Inflammatory macrophage treated with lipopolysaccharide for 4 hours (primary cell): ENCODE results near the gene NDUFC1.
A peak's percentile ranks its signal among the peaks of the same experiment; 100 is the strongest.
"Not testable (repeated sequence)": the region's sequence is repeated elsewhere in the genome, so short reads cannot be mapped to it uniquely, and the experiment has no call there.

Source experiments
- DNase-seq: peaks from one replicate; pipeline ENCODE4 v3.0.0-alpha.2; 2020

The NDUFC1 gene

DNA sequence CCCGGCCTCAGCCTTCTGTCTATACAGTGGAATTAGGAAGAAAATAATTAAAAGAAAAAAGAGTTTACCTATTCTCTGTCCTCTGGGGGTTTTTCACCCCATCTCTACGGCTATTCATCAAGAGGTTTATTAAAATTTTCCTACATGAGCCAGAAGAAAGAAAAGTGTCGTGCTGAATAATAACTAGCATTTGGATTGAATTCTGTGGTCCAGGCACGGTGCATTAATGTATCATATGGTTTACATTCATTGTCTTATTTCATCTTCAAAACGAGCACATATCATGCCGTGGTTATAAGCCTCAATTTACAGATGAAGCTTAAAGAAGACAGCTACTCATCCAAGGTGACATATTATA is 6.4 kb downstream of the NDUFC1 start:
- no peak for DNase-seq

DNA sequence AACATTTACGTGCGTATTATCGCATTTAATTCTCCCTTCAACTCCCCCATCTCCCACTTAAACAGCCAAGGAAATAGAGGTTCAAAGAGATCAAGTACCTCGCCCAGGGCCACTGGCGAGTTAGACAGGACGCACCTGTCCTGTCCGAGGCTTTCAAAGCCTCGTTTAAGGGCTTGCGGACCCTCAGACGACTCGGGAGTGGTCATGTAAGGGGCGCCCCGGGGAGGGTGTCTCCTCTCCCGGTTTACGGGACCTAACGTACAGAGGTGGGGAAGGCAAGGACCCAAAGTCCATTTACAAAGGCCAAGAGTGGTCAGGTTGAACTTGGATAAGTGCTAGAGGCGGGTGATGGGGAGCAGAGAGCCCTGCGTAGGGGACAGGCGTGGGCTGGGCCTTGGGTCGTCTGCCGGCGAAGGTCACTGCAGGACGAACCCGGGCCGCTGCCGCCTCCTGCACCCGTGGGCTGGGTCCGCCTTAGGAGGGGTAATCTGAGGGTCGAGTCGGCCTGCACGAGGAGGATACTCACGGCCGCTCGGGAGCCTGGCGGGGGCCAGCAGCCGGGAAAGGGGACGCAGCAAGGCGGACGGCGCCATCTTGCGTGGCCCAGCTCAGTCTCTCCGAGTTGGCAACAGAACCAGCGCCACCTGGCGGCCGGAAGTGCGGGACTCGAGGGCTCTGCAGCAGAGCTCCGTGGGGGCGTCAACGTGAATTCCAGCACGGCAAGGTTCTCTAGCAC is 6.9 kb downstream of the NDUFC1 start:
- peak; percentile 95 for DNase-seq

DNA sequence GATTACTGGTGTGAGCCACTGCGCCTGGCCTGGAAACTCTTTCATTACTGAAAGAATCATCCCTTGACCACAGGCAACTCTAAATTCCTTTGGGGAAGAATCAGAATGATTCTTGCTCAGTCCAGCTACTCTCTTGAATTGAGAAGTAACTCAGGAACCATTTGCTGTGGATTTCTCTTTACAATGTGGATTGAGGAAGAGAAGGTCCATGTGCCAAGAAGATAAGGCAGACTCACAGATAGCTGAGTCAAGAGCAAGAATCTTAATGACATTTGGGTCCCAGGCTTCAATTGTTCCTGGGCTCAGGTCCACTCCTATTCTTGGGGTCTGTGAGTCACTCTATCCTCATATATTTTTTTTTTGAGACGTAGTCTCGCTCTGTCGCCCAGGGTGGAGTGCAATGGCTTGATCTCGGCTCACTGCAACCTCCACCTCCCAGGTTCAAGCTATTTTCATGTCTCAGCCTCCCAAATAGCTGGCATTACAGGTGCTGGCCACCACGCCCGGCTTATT is 16.0 kb downstream of the NDUFC1 start:
- DNase-seq, result no peak

DNA sequence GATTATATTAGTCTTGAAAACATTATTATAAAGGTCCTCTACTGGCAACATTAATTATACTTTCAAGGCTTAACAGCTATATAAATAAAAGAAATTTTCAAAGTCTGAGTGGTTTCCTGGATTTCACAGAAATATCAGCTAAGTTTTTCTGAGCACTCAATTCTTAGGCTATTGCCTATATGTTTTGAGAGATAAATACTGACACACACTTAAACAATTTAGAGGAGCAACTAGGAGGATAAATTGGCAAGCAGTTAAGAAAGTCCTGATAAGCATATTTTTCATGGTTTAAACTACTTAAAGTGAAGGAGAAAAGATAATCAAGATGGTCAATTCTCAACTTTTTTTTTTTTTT is 19.6 kb downstream of the NDUFC1 start:
- no peak for DNase-seq

DNA sequence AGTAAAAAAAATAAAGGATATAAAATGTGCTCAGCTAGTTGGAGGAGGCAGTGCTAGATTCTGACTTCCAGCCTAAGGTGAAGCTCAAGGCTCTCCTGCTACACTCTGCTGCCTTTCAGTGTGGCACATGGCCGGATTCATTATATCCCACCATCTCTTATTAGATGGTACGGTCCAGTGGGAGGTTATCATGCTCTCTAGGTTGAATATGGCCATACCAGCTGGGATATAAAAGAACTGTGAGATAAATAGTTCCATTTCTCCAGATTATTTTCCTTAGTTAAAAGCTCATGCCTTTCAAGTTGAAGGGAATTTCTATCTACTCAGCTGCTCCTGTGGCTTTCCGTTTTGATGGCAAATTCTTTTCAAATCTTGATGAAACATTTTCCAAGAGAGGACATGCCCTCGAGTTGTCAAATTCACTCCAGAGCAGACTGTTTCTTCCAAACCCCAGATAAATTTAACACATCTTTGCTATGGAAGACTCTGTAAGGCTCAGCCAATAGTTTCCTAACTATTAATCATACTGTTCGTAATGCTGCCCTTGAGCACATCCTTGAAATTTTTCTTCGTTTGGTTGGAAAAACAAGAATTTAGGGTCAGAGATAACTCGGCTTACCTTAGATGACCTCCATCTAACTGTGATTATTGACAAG is 20.1 kb downstream of the NDUFC1 start:
- no peak for DNase-seq

DNA sequence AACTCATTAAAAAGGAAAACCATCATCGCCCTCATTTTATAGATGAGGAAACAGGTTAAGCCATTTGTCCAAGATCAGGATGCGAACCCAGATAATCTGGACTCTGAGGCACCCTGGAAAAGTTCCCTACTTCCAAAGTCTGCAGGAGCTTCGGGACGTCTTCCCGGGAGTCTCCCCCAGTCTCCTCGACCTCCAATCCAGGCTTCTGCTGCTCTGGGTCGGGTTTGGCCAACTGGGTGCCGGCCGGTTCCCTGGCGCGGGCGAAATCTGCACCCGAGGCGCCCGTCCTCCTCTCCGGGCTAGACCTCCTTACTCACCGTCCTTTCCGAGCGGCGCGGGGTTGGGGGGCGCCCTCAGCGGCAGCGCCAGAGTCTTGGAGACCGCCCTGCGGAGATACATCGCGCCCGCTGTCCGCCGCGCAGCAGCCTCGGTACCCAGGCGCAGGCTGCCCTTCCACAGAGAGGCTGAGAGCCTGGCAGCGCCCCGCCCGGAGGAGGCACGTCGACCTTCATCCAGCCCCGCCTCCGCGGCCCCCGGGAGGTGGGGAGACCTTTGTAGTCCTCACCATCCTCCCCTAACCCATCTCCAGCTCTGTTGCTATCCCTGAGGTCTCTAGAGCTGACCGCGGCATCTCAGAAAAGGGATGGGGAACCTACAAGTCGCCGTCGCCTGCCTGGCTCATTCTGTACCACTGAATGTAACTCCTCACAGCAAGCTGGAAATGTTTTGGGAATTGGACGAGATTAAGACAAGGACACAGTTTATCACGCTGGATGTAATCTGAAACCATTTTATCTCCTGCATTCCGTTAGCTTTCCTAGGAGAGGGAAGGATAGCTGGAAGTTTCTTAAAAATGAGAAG is 22.3 kb downstream of the NDUFC1 start, which contains the start of gene MGARP:
Gene MGARP, minus strand, starts transcription at position 466 of the 861 bp plus-strand sequence. Its CDS starts 67 bp downstream, at position 399.
- no peak for DNase-seq

DNA sequence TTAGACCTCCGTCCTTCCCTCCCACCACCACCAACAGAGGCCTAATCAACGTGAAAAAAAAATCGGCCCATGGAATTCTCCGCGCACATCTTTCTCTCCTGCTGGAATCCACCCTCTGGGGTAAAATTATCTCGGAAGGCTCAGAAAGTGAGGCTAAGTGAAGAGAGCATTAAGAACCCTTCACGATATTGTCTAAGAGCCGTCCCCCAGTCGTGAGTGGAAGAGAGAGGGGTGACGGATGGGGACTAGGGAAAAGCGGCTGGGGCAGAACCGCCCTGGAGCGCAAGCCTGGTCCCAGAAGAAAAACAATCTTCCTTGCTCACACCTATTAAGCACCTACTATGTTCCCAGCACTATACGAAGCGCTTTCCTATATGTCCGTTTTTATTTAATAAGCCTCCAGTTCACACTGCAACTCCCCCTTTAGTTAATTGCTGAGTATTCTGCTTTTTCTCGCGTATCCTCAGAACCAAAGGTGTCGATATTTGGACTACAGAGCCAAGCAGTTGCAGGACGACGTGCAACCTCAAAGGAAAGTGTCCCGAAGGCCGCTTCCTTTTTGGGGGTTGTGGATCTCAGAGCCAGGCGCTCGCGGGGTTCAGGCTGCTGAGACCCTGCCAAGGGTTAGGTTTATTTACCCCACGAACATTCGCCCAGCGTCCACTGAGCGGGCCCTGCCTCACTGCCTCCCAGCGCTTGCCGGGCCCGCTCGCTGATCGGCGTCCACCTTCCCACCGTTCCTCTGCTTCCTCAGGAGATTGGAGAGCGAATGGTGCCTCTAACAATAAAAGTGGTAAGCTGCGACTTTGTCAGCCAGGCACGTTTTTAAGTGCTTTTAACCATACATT is 23.1 kb downstream of the NDUFC1 start:
- DNase-seq, result no peak

DNA sequence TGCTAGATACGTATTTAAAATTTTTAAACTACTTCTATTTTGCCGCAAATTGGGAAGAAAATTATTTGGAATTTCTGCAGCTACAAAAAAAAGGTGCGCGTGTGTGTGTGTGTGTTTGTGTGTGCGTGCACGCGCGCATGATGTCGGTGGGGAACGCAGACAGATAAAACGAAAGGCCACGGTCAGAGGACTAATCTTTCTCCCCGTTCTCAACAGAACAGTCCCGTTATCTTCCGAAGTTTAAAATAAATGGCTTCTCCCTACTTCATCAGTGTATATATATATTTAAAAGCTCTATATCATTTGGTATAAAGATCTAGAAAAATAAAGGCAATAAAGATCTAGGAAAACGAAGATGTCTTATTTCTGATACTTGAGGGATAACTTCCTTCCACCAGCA is 23.8 kb downstream of the NDUFC1 start:
- DNase-seq, result no peak

DNA sequence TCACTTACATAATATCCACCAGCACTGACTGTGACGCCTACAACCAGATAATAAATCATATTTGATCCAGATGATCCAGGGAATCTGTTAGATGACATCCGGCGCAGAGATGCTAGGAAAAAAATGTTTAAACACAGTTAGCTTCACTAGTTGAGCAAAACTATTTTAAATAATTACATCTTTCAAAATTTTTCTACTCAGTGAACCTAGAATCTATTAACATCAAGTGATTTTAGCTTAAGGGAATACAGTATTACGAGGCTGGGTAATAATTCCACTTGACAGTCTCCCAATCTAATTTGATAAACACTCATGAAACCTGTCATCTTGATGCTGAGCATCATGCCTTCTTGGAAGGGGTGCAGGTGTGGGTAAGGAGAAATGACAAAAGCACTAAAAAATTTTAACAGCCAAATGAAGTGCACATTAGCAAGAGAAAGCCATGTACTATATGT is 27.0 kb downstream of the NDUFC1 start:
- no peak for DNase-seq

DNA sequence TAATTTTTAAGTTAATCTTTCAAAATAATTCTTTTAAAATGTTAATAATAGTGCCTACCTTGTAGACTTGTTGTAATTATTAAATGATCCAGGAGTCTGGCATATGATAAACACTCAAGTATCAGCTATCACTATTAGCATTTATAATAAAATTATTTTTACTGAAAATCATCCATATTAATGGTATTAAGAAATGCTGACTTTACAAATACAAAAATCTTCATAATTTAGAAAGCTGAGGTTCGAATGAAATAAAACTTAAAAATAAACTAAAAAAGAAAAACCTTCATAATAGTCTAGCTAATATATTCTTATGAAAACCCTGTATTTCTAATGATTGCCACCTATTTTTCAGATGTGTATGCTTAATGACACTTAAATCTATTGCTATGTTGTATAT is 27.5 kb downstream of the NDUFC1 start:
- no peak for DNase-seq

DNA sequence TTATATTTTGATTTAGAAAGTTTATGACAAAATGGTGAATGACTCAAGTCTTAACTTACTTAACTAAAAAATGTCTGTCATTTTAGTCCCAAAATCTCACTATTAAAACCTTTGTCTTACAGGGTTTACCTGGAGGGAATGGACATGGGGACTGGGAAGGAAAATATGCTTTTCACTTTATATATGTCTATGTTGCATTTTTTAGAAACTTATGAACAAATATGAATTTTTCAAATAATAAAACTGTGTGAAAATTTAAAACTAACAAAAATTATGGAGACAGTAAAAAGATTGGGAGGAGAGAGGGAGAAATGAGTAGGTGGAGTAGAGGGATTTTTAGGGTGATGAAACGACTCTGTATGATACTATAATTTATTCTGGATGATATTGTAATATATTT is 28.4 kb downstream of the NDUFC1 start:
- DNase-seq, result no peak

DNA sequence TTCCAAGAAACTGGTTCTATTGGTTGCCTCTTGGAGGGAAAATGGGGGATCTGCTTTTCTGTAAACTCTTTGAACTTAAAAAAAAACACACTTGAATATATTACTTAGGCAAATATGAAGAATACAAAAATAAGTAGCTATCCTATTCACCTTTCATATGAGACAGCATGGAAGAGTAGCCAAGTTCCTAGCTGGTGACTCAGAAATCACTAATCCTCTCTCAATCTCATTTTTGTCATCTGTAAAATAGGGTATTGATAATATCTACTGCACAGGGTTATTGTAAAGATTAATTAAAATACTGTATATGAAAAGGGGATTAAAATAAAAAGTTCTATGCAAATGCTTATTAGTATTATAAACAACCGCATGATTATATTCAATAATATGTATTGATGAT is 35.0 kb downstream of the NDUFC1 start:
- no peak for DNase-seq

DNA sequence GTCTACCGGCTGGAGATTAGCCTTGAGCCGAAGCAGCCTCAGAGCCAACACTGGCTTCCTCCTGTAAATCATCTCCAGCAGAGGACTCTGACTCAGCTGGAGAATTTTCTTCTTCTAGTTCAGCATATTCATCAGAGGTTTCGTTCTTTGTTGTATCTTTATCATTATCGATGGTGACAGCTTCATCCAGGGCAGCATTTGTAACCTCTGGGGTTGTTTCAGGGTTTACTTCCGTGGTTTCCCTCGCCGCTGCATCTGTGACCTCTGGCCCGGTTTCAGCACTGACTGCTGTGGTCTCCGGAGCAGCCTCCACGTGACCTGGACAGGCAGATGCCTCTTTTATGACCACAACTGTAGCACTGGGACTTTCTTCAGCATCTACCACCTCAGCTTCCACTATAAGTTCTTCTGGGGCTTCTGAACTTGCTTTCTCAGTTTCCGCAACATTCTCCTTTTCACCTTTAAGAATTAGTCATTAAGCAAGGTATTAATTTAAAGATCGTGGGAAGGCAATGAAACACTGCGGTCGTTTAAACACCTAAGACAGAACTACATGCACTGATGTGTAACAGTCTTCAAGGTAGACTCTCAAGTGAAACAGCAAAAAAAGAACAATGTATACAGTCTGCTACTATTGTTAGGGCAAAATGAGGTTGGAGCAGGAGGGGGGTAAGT is 35.6 kb downstream of the NDUFC1 start:
- DNase-seq, result peak; percentile 78

DNA sequence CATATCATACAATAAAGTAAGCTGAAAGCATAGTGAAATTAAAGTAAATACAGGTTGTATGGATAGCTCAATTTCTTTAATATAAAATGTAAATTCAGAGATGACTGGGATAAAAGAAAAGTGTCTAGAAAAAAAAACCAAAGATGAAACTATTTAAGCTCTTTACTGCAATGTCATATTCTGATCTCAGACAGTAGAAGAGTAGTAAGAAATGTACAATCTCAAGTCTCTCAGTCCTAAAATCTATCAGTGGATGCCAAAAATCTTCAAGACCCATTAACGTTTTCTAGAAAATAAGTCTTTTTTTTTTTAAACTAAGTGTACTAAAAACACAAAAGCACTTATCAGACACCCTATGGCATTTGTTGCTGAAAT is 36.1 kb downstream of the NDUFC1 start:
- DNase-seq, result no peak

DNA sequence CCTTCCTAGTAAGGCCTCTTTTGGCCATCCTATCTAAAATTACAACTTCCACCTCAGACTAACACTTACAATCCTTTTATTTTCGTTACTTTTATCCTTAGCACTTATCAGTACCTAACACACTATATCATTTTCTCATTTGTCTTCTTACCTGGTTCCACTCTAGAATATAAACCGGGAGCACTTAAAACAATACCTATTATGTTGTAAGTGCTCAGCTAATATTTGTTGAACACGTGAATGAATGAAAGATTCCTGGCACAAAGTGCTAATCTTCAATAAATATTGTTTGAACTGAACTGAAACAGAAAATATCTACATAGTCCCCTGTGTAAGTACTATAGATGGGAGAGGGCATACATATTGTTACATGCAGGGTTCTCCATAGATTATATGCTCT is 36.6 kb downstream of the NDUFC1 start:
- no peak for DNase-seq

DNA sequence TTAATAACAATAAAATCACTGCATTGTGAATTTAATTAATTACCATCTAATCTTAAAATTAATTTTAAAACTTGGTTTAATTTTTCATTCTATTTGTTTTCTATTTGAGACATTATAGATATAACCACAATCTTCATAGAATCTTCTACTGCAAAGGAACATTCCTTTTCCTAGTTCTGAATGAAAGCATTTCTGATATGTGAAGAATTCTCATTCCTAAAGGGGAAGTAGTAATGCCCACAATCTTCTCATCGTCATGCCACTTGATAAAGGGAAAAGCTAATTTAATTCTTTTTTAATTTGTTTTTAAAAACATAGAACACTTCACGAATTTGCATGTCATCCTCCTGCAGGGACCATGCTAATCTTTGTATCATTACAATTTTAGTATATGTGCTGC is 45.9 kb downstream of the NDUFC1 start:
- DNase-seq, result no peak

DNA sequence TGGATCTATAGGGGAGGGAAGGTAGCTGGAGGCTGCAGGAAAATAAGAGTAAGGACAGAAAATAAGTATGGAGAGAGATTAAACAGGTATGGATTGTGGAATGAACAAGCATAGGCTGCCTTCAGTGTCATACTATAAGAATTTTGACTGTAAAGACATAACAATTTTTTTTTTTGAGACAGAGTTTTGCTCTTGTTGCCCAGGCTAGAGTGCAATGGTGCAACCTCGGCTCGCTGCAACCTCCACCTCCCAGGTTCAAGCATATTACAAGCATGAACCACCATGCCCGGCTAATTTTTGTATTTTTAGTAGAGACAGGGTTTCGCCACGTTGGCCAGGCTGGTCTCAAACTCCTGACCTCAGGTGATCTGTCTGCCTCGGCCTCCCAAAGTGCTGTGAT is 46.7 kb downstream of the NDUFC1 start:
- DNase-seq, result not testable (repeated sequence)

DNA sequence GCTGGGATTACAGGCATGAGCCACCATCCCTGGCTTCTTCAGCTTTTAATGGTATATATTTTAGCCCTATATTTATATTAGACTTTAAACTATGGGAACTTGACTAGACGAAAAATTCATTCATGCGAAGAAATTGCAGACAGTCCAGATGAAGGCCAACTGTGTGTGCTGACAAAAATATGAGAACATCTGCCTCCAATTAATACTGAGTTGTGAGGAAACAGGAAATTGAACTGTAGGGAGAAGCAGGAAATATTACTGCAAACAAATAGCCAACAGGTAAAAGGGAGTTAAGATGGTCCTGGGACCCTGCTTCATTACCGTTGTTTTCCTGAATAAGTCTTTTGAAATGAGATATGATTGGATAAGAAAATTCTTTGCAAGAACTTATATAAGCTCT is 48.6 kb downstream of the NDUFC1 start:
- DNase-seq, result no peak

DNA sequence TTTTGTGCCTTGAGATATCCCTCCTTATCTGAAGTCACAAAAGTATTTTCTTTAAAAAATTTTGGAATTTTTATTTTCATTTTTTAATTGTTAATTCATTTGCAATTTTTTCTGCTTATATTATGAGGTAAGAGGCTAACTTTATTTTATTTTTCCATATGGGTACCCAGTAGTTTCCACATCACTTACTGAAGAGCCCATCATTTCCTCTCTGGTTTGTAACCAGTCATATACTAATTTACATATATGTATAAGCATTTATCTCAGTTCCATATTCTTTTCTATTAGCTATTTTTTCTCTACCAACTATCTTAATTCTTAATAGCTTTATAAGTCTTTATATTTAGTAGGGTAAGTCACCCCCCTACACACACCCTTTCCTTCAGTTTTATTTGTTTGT is 49.2 kb downstream of the NDUFC1 start:
- DNase-seq, result no peak

DNA sequence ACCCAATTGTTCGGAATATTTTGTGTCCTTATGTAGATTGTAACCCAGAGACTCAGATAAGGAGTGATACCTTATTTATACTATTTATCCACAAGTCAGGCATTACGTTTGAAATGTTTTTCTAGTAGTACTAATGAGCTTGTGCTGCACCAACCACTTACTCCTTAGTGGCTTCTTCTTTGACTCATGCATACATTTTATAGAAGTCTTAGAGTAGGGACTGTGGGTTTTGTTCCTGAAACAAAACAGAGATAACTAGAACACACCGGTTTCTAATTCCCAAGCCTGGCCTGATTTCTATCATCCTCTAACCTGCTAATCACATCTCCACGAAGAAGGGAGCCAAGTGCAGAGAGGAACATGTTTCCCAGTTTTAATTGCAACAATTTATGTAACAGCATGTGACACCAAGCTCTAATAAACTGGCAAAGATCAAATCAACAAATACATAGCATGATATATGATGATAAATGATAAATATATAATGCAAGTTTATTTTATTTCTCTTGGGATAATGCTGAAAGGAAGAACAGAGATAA is 54.5 kb downstream of the NDUFC1 start:
- no peak for DNase-seq

DNA sequence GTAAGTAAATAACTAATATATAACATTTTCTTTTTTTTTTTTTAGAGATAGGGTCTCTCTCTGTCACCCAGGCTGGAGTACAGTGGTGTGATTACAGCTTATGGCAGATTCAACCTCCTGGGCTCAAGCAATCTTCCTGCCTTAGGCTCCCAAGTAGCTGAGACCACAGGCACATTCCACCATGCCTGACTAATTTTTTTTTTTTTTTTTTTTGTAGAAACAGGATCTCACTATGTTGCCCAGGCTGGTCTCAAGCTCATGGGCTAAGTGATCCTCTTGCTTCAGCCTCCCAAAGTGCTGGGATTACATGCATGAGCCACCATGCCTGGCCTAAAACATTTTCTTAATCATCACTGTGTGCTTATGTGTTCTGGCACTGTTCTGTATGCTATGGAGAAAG is 55.0 kb downstream of the NDUFC1 start:
- DNase-seq, result no peak

DNA sequence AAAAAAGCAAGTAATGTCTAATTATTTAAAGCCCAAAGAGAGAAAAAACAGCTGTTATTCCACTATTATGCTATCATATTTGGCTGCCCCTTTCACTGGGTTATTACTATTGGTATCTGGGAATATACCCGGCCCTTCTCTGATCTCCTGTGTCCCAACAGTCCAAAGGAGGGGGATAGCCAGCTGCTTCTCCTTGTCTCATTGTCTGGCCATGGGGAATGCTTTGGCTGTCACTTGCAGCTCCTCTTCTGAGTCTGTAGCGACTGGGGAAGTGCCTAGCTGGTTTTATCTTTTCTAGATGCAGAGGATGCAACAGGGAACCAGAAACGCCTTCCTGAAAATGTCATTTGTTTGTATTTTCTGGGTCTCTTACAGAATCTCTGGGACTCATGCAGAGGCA is 56.1 kb downstream of the NDUFC1 start:
- no peak for DNase-seq
